H1 (cell line): ENCODE data around the gene DPEP1. TPM values are rescaled to one million over a fixed set of nuclear protein-coding genes. Genes with fewer than 3 reads are reported as not detected.

ENCODE experiments used
- BACH1 ChIP-seq: IDR thresholded peaks from 2 replicates; pipeline ENCODE4 v1.6.1; 2012; ENCODE audit warnings: low read length, improper control_type of control experiment
- CHD2 ChIP-seq: IDR thresholded peaks from 2 replicates; pipeline ENCODE4 v1.6.1; 2012; ENCODE audit warnings: low read length, improper control_type of control experiment
- GABPA ChIP-seq: IDR thresholded peaks from 2 replicates; pipeline ENCODE4 v1.6.1; 2011; ENCODE audit warnings: mild to moderate bottlenecking, low read length, moderate library complexity, borderline replicate concordance; ENCODE audit not compliant: insufficient read depth
- KDM5A ChIP-seq: fragments of 200-600 bp; IDR thresholded peaks from 2 replicates; pipeline ENCODE4 v1.7.1; 2012; ENCODE audit warnings: mild to moderate bottlenecking, low read length, inconsistent platforms, mixed read lengths
- NRF1 ChIP-seq: IDR thresholded peaks from 2 replicates; pipeline ENCODE4 v1.6.1; 2011; ENCODE audit warnings: mild to moderate bottlenecking, low read depth, low read length, improper control_type of control experiment
- PHF8 ChIP-seq: fragments of 200-600 bp; sonication (generic); conservative IDR thresholded peaks from 2 replicates; pipeline ENCODE4 v1.7.1; 2012; ENCODE audit warnings: low read depth, mild to moderate bottlenecking, inconsistent platforms, low read length, moderate library complexity
- POU5F1 ChIP-seq: IDR thresholded peaks from 2 replicates; pipeline ENCODE4 v1.6.1; 2011; ENCODE audit warnings: low read depth, mild to moderate bottlenecking, low read length, moderate library complexity
- RAD21 ChIP-seq, 2 experiments: IDR thresholded peaks in 1 of 2; conservative IDR thresholded peaks in 1 of 2; 2 replicates each; pipeline ENCODE4 v1.6.1; 2011; ENCODE audit warnings: low read depth in 2 of 2, low read length in 2 of 2, improper control_type of control experiment in 1 of 2, inconsistent platforms in 1 of 2, mild to moderate bottlenecking in 1 of 2, moderate library complexity in 1 of 2
- RNF2 ChIP-seq: fragments of 200-900, 300-1000 bp; sonication (generic); IDR thresholded peaks from 2 replicates; pipeline ENCODE4 v1.7.1; 2016; ENCODE audit warnings: borderline replicate concordance, low read depth, mild to moderate bottlenecking, antibody characterized with exemption, low read length; ENCODE audit not compliant: poor library complexity, severe bottlenecking; ENCODE audit errors: missing control alignments
- SIRT6 ChIP-seq: IDR thresholded peaks from one replicate; pipeline ENCODE4 v1.7.1; 2012; ENCODE audit warnings: low read length, inconsistent platforms
- SP4 ChIP-seq: IDR thresholded peaks from 2 replicates; pipeline ENCODE4 v1.6.1; 2012; ENCODE audit warnings: low read length, inconsistent platforms
- TAF7 ChIP-seq: optimal IDR thresholded peaks from 2 replicates; pipeline ENCODE3; 2011; ENCODE audit warnings: low read depth, mild to moderate bottlenecking, inconsistent platforms, low read length, moderate library complexity, borderline replicate concordance
- TBP ChIP-seq: IDR thresholded peaks from 2 replicates; pipeline ENCODE4 v1.6.1; 2011; ENCODE audit warnings: low read depth, low read length, improper control_type of control experiment
- polyA plus RNA-seq, 7 experiments: library from polyadenylated mRNA; depleted of rRNA in 3 of 7; stranded (reverse) in 5 of 7; unstranded in 2 of 7; fragments of >200 nt in 5 of 7; fragments of 200-250 nt in 2 of 7; gene quantifications; 1 replicate in 5 of 7; 2 replicates in 1 of 7; 4 replicates in 1 of 7; pipeline versions ENCODE4 v1.2.1 to v1.2.3, GENCODE V29; 2011 to 2013; ENCODE audit warnings: missing spikeins in 2 of 7, mixed read lengths in 2 of 7
- total RNA-seq: library from RNA; stranded (reverse); fragmentation: NEBNext Ultra II Directional; extraction: Animal tissue kit (Norgen Biotek cat#: 25700); gene quantifications from 2 replicates; pipeline ENCODE4 v1.2.1, GENCODE V29; 2021
- TF ChIP-seq, protein P1 (sequence below): IDR thresholded peaks from 2 replicates; pipeline ENCODE4 v1.6.1; 2012; ENCODE audit warnings: inconsistent platforms
- TF ChIP-seq, protein P2 (sequence below): IDR thresholded peaks from 2 replicates; pipeline ENCODE4 v1.6.1; 2011; ENCODE audit warnings: low read length, improper control_type of control experiment
- TF ChIP-seq, protein P3 (sequence below): IDR thresholded peaks from 2 replicates; pipeline ENCODE4 v1.6.1; 2012; ENCODE audit warnings: inconsistent platforms

The DPEP1 gene
- total and polyA plus RNA-seq, 2 of the 8 experiments (the other 6 are each of a cell fraction or from before 2014, with no cell fraction given) = 2.8 to 3.1 TPM

DNA sequence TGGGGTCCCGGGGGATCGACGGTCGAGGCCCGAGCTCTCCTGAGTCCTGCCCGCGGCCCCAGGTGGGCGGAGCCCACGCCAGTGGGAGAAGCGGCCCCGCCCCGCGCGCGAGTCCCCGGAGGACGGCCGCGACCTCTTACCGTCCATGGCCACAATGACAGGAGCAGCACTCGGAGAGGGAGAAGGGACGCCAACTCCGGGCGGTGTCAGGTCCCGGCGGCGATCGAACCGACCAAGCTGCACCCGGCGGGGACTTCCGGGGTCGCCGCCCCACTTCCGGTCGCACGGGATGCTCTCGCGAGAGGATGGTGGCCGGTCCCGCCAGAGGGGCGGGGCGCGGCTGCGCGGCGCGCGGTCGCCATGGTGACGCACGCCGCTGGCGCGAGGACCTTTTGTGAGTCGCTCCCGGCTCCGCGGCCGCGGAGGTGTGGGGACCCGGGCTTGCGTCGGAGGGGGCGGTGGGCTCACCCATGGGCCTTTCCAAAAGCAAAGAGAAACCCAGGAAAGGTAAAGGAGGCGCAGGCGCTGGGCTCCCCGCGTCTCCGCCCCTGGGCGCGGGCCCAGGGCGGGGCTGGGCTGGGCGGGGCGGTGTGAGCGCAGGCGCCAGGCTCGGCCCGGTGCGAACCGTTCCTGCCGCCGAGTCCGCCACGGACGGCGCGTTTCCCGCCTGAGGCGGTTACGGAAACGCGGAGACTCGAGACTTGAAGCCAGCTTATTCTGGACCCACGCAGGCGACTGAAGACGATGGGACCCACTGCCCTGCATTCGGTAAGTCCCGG lies 44.2 kb downstream of the DPEP1 start, which contains the start of the genes CHMP1A and SPATA33 (continued):
- TF ChIP-seq, protein P1, sequence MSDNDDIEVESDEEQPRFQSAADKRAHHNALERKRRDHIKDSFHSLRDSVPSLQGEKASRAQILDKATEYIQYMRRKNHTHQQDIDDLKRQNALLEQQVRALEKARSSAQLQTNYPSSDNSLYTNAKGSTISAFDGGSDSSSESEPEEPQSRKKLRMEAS = peak; percentile 37
- TF ChIP-seq POU5F1 (no peak), TAF7 (no peak), KDM5A (peak; percentile 56; the same call in 1 of the 2 replicates), TBP (no peak), GABPA (peak; percentile 96), CHD2 (peak; percentile 93), PHF8 (peak; percentile 81), SIRT6 (no peak), BACH1 (peak; percentile 18; the same call in 1 of the 2 replicates), RNF2 (no peak), SP4 (no peak), RAD21 (IDR thresholded peaks at IDR 0.05 in 1 of 2, conservative IDR thresholded peaks at IDR 0.05 in 1 of 2; ENCODE audit: low read depth in 2 of 2, low read length in 2 of 2) (no peak), NRF1 (0 out of 2 replicates have a peak, but pooled peaks have one; percentile 4)
- TF ChIP-seq, protein P2, sequence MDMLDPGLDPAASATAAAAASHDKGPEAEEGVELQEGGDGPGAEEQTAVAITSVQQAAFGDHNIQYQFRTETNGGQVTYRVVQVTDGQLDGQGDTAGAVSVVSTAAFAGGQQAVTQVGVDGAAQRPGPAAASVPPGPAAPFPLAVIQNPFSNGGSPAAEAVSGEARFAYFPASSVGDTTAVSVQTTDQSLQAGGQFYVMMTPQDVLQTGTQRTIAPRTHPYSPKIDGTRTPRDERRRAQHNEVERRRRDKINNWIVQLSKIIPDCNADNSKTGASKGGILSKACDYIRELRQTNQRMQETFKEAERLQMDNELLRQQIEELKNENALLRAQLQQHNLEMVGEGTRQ = no peak
- TF ChIP-seq, protein P3, sequence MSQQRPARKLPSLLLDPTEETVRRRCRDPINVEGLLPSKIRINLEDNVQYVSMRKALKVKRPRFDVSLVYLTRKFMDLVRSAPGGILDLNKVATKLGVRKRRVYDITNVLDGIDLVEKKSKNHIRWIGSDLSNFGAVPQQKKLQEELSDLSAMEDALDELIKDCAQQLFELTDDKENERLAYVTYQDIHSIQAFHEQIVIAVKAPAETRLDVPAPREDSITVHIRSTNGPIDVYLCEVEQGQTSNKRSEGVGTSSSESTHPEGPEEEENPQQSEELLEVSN = peak; percentile 84
